ENCODE data around the gene DLG5. TPM values are rescaled to one million over a fixed set of nuclear protein-coding genes. Genes with fewer than 3 reads are reported as not detected.

Gene DLG5
- total and polyA plus RNA-seq, 9 of the 15 experiments (the other 6 are each of a cell fraction or from before 2014, with no cell fraction given), result 1.4 to 26.8 (median 11.2) TPM

DNA sequence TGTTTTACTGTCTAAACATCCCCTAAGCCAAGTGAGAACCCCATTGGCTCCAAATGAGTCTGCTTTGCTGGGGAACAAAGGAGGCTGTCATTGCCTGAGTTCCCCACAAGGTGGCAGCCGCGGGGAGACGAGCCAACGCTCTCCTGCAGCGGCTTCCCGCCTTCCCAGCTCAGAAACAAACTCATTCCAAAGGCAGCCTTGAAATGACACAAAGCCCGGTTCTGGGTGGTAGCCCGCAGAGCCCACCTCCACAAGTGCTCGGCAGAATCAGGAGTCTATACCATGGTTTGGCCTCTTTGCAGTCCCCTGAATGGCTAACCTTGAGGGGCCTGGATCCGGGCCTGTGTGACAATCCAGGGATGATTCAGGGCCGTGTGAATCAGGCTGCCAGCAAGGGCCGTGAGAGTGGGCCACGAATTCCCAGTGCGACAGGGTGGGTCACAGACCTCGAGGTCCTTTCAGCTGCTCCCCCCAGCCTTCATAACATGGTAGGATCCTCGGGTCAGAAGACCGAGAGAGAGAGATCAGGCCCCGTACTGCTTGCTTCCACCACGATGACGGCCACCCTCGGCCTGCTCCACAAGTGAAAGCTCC, 79.7 kb downstream of the DLG5 start (continued):
- TF ChIP-seq REST (IDR thresholded peaks at IDR 0.05; ENCODE audit: borderline replicate concordance) (peak; percentile 82), REST (CRISPR knock-in tag; IDR thresholded peaks at IDR 0.05; ENCODE audit: low read depth) (no peak), RFX7 (CRISPR knock-in tag; IDR thresholded peaks at IDR 0.05) (no peak)
